HepG2 (cell line): Measurements from ENCODE around the gene ZBTB22. TPM values are rescaled to one million over a fixed set of nuclear protein-coding genes. Genes with fewer than 3 reads are reported as not detected.

Source experiments
- CBX1 ChIP-seq: IDR thresholded peaks from one replicate; pipeline ENCODE4 v1.6.1; 2016; ENCODE audit warnings: antibody characterized with exemption, low read depth
- CENPX ChIP-seq: sonication (generic); formaldehyde crosslinking; IDR thresholded peaks from 2 replicates; pipeline ENCODE4 v1.9.0; 2021; ENCODE audit warnings: mild to moderate bottlenecking, missing genetic modification reagents, moderate library complexity
- CHD2 ChIP-seq: IDR thresholded peaks from 2 replicates; pipeline ENCODE4 v1.6.1; 2011; ENCODE audit warnings: low read depth, low read length, improper control_type of control experiment
- ELF1 ChIP-seq: sonication (generic); formaldehyde crosslinking; IDR thresholded peaks from 2 replicates; pipeline ENCODE4 v1.4.0; 2020; ENCODE audit warnings: missing genetic modification reagents
- ELF3 ChIP-seq: IDR thresholded peaks from 2 replicates; pipeline ENCODE4 v1.6.1; 2016; ENCODE audit warnings: missing genetic modification reagents, missing compliant biosample characterization
- HCFC1 ChIP-seq: fragments of 150-350 bp; IDR thresholded peaks from 2 replicates; pipeline ENCODE4 v1.6.1; 2014; ENCODE audit warnings: low read depth, low read length
- HINFP ChIP-seq: sonication (generic); formaldehyde crosslinking; IDR thresholded peaks from 2 replicates; pipeline ENCODE4 v1.4.0; 2020; ENCODE audit warnings: low read depth, mild to moderate bottlenecking, missing genetic modification reagents
- ISX ChIP-seq: sonication (generic); formaldehyde crosslinking; conservative IDR thresholded peaks from 2 replicates; pipeline ENCODE4 v1.5.0; 2020; ENCODE audit warnings: missing genetic modification reagents
- KDM5B ChIP-seq: sonication (generic); formaldehyde crosslinking; IDR thresholded peaks from 2 replicates; pipeline ENCODE4 v1.4.0; 2020; ENCODE audit warnings: missing genetic modification reagents, mild to moderate bottlenecking, borderline replicate concordance
- SNAPC4 ChIP-seq: sonication (generic); formaldehyde crosslinking; IDR thresholded peaks from 2 replicates; pipeline ENCODE4 v1.4.0; 2020; ENCODE audit warnings: mild to moderate bottlenecking, missing genetic modification reagents
- SP1 ChIP-seq, 2 experiments: fragments of 450-650 bp in 1 of 2; sonication (generic) in 1 of 2; formaldehyde crosslinking in 1 of 2; IDR thresholded peaks; 2 replicates each; pipeline versions ENCODE4 v1.4.0 to v1.6.1; 2016 to 2020; ENCODE audit warnings: missing genetic modification reagents in 1 of 2
- ZBTB3 ChIP-seq: sonication (generic); formaldehyde crosslinking; IDR thresholded peaks from 2 replicates; pipeline ENCODE4 v1.4.0; 2020; ENCODE audit warnings: low read depth, mild to moderate bottlenecking, moderate library complexity, missing genetic modification reagents, borderline replicate concordance
- ZFP90 ChIP-seq: sonication (generic); formaldehyde crosslinking; IDR thresholded peaks from 2 replicates; pipeline ENCODE4 v1.8.0; 2022; ENCODE audit warnings: missing genetic modification reagents, mild to moderate bottlenecking, inconsistent platforms, borderline replicate concordance
- ZNF224 ChIP-seq: sonication (generic); formaldehyde crosslinking; IDR thresholded peaks from 2 replicates; pipeline ENCODE4 v1.5.0; 2020; ENCODE audit warnings: mild to moderate bottlenecking, missing genetic modification reagents
- ZNF280D ChIP-seq: sonication (generic); formaldehyde crosslinking; IDR thresholded peaks from 2 replicates; pipeline ENCODE4 v1.5.1; 2020; ENCODE audit warnings: mild to moderate bottlenecking, missing genetic modification reagents
- ZNF430 ChIP-seq: sonication (generic); formaldehyde crosslinking; IDR thresholded peaks from 2 replicates; pipeline ENCODE4 v1.9.0; 2021; ENCODE audit warnings: mild to moderate bottlenecking, missing genetic modification reagents
- ZNF510 ChIP-seq: sonication (generic); formaldehyde crosslinking; IDR thresholded peaks from 2 replicates; pipeline ENCODE4 v1.4.0; 2020; ENCODE audit warnings: low read depth, mild to moderate bottlenecking, missing genetic modification reagents
- ZNF557 ChIP-seq: sonication (generic); formaldehyde crosslinking; IDR thresholded peaks from 2 replicates; pipeline ENCODE4 v1.4.0; 2020; ENCODE audit warnings: missing genetic modification reagents
- ZNF567 ChIP-seq: sonication (generic); formaldehyde crosslinking; IDR thresholded peaks from 2 replicates; pipeline ENCODE4 v1.8.1; 2023; ENCODE audit warnings: mild to moderate bottlenecking, missing genetic modification reagents, borderline replicate concordance
- ZNF678 ChIP-seq: sonication (generic); formaldehyde crosslinking; IDR thresholded peaks from 2 replicates; pipeline ENCODE4 v1.4.0; 2020; ENCODE audit warnings: mild to moderate bottlenecking, missing genetic modification reagents
- ZNF709 ChIP-seq: sonication (generic); formaldehyde crosslinking; IDR thresholded peaks from 2 replicates; pipeline ENCODE4 v1.5.0; 2020; ENCODE audit warnings: mild to moderate bottlenecking, missing genetic modification reagents
- ZNF713 ChIP-seq: sonication (generic); formaldehyde crosslinking; IDR thresholded peaks from 2 replicates; pipeline ENCODE4 v1.4.0; 2020; ENCODE audit warnings: mild to moderate bottlenecking, missing genetic modification reagents
- ZNF747 ChIP-seq: sonication (generic); formaldehyde crosslinking; IDR thresholded peaks from 2 replicates; pipeline ENCODE4 v1.8.1; 2023; ENCODE audit warnings: missing genetic modification reagents, mild to moderate bottlenecking, borderline replicate concordance
- ZNF891 ChIP-seq: sonication (generic); formaldehyde crosslinking; IDR thresholded peaks from 2 replicates; pipeline ENCODE4 v1.5.0; 2020; ENCODE audit warnings: mild to moderate bottlenecking, missing genetic modification reagents
- polyA plus RNA-seq, 8 experiments: library from polyadenylated mRNA; depleted of rRNA in 3 of 8; stranded (reverse) in 7 of 8; unstranded in 1 of 8; fragments of >200 nt; fragmentation: Illumina TruSeq in 4 of 8; extraction: Trizol in 4 of 8; gene quantifications; 2 replicates each; pipeline versions ENCODE4 v1.2.1 to v1.2.3, GENCODE V29; 2011 to 2016; ENCODE audit warnings: low read depth in 4 of 8, missing spikeins in 1 of 8, mixed read lengths in 1 of 8; ENCODE audit not compliant: insufficient read depth in 1 of 8
- total RNA-seq, 5 experiments: library from RNA; depleted of rRNA; stranded (reverse); fragments of >200 nt; fragmentation: Illumina TruSeq; extraction: Trizol; gene quantifications; 2 replicates each; pipeline ENCODE4 v1.2.3, GENCODE V29; 2016; ENCODE audit warnings: low read depth in 1 of 5

ZBTB22 gene
- total and polyA plus RNA-seq, 2 of the 13 experiments (the other 11 are each of a cell fraction or from before 2014, with no cell fraction given): 8.0 to 10.6 TPM

- TF ChIP-seq ELF3: no peak
- TF ChIP-seq ZNF224 (CRISPR knock-in tag): 0 out of 2 replicates have a peak, but pooled peaks have one; percentile 28
- no peak for TF ChIP-seq ZNF678
- TF ChIP-seq CBX1: peak; percentile 1
- no peak for TF ChIP-seq ZNF713 (CRISPR knock-in tag)
- TF ChIP-seq ZNF430 (CRISPR knock-in tag): no peak
- TF ChIP-seq ZNF709 (CRISPR knock-in tag): no peak
- TF ChIP-seq ZNF567 (CRISPR knock-in tag): no peak
- TF ChIP-seq ZNF747 (CRISPR knock-in tag): no peak
- no peak for TF ChIP-seq HINFP
- no peak for TF ChIP-seq ZBTB3 (CRISPR knock-in tag)
- TF ChIP-seq ZNF557 (CRISPR knock-in tag): no peak
- TF ChIP-seq ELF1 (CRISPR knock-in tag): no peak
- peak; percentile 34; the same call in 1 of the 2 replicates for TF ChIP-seq ZNF891
- TF ChIP-seq ZFP90: no peak
- TF ChIP-seq SNAPC4: no peak
- TF ChIP-seq CHD2: no peak
- TF ChIP-seq ISX: no peak
- TF ChIP-seq KDM5B (CRISPR knock-in tag): no peak
- no peak for TF ChIP-seq ZNF510 (CRISPR knock-in tag)
- no peak for TF ChIP-seq CENPX (CRISPR knock-in tag)
- no peak for TF ChIP-seq SP1 (IDR thresholded peaks at IDR 0.05)
- no peak for TF ChIP-seq SP1 (CRISPR knock-in tag; IDR thresholded peaks at IDR 0.05)
- no peak for TF ChIP-seq ZNF280D (CRISPR knock-in tag)
- no peak for TF ChIP-seq HCFC1
Observed at GRCh38 chr6:33323623-33323948, 6.0 kb upstream of the ZBTB22 start (continued).
